Stimulated activated CD8-positive, alpha-beta memory T cell treated with anti-CD3 and anti-CD28 coated beads, Interleukin-12 subunit alpha, Interleukin-12 subunit beta, amount 100 ng/mL, for 1 hour (primary cell): ENCODE data around the gene GRIP2.

Source experiments
- DNase-seq: peaks from one replicate; pipeline ENCODE4 v3.0.0-alpha.2; 2020; ENCODE audit warnings: low read depth

Gene GRIP2

GRCh38 chr3:14561051-14561960 lies 21.2 kb upstream of the GRIP2 start:
- no peak for DNase-seq

- DNase-seq, result no peak
Measured at GRCh38 chr3:14560110-14560509, 20.0 kb upstream of the GRIP2 start.

GRCh38 chr3:14558029-14558428 lies 17.9 kb upstream of the GRIP2 start:
- DNase-seq, result no peak

GRCh38 chr3:14555835-14556234 lies 15.7 kb upstream of the GRIP2 start:
- no peak for DNase-seq

GRCh38 chr3:14554715-14555114 lies 14.6 kb upstream of the GRIP2 start:
- DNase-seq, result no peak

GRCh38 chr3:14553871-14554270 lies 13.7 kb upstream of the GRIP2 start:
- DNase-seq, result no peak

- no peak for DNase-seq
Measured at GRCh38 chr3:14552717-14553116, 12.6 kb upstream of the GRIP2 start.

- no peak for DNase-seq
Measured at GRCh38 chr3:14552041-14552648, 12.0 kb upstream of the GRIP2 start.

- DNase-seq, result no peak
Measured at GRCh38 chr3:14550651-14551611, 10.8 kb upstream of the GRIP2 start.

GRCh38 chr3:14550181-14550580 lies 10.0 kb upstream of the GRIP2 start:
- no peak for DNase-seq

GRCh38 chr3:14549256-14549919 lies 9.2 kb upstream of the GRIP2 start:
- DNase-seq, result no peak

- no peak for DNase-seq
Measured at GRCh38 chr3:14548321-14548729, 8.2 kb upstream of the GRIP2 start.

GRCh38 chr3:14547693-14548092 lies 7.6 kb upstream of the GRIP2 start:
- DNase-seq, result no peak

GRCh38 chr3:14546041-14546440 lies 5.9 kb upstream of the GRIP2 start:
- no peak for DNase-seq

- no peak for DNase-seq
Measured at GRCh38 chr3:14545251-14545635, 5.1 kb upstream of the GRIP2 start.

GRCh38 chr3:14544282-14545250 lies 4.4 kb upstream of the GRIP2 start:
- no peak for DNase-seq

- DNase-seq, result no peak
Measured at GRCh38 chr3:14543446-14543845, 3.3 kb upstream of the GRIP2 start.

- no peak for DNase-seq
Measured at GRCh38 chr3:14542656-14543055, 2.5 kb upstream of the GRIP2 start.

- no peak for DNase-seq
Measured at GRCh38 chr3:14541646-14542045, 1.5 kb upstream of the GRIP2 start.

GRCh38 chr3:14540821-14541385 lies 761 bp upstream of the GRIP2 start:
- DNase-seq, result no peak
